ENCODE data around the gene NUP153.
"Not testable (repeated sequence)": the region's sequence is repeated elsewhere in the genome, so short reads cannot be mapped to it uniquely, and the experiment has no call there.

The NUP153 gene

DNA sequence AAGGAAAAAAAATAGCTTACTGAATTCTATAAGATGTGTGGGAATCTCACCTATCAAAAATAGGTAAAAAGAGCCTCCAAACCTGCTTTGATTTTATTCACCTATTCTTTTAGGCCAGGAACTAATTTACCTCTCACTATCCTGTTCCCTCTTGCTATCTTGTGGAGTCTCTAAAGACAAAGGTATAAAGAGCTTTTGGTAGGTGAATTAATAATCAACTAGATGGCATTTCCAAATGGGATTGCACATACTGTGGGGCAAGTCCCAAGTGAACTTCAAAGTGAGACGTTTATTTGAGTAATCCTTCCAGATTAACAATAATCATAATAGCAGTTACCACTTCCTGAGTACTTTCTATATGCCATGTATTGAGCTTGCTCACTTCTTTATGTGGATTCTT, 103.8 kb downstream of the NUP153 start:
- DNase-seq (ENCODE audit: low read depth in 3 of 3), result no peak

DNA sequence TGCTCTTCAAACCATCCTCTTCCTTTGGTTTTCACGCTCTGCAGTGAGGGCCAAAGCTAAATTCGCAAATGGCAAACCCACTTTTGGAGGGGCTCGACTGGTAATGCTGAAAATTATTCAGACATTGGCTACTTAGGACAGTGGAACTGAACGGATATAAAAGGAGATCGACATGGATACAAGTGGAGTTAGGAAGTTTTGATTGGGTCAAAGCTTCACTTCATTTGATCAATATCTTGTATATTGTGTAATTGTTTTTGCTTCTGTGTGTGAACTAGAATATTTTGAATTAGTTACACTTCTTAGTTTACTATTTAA, 105.4 kb downstream of the NUP153 start:
- no peak for DNase-seq (ENCODE audit: low read depth in 3 of 3)

DNA sequence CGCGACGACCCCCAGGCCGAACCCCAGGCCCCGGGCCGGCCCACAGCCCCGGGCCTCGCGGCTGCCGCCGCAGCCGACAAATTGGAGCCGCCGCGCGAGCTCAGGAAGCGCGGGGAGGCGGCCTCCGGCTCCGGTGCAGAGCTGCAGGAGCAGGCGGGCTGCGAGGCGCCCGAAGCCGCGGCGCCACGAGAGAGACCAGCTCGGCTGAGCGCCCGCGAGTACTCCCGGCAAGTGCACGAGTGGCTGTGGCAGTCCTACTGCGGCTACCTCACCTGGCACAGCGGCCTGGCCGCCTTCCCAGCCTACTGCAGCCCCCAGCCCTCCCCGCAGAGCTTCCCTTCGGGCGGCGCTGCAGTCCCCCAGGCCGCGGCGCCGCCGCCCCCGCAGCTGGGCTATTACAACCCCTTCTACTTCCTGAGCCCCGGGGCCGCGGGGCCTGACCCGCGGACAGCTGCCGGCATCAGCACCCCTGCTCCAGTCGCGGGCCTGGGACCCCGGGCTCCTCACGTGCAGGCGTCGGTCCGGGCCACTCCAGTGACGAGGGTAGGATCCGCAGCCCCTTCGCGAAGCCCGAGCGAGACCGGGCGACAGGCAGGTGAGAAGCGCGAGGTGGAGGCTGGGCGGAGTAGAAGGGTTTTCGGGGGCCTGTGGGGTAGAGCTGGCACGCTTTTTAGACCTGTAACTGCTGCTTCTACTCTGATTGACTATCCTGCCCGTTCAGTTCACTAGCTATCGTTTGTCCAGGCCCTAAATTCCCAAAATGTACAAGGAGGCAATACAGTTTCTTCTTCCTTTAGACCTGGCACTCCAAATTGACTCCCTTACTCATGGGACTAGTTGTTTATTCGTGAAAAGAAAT, 106.0 kb downstream of the NUP153 start:
- peak in 2 of 3 experiments; percentile 15 to 34 for DNase-seq (ENCODE audit: low read depth in 3 of 3)

DNA sequence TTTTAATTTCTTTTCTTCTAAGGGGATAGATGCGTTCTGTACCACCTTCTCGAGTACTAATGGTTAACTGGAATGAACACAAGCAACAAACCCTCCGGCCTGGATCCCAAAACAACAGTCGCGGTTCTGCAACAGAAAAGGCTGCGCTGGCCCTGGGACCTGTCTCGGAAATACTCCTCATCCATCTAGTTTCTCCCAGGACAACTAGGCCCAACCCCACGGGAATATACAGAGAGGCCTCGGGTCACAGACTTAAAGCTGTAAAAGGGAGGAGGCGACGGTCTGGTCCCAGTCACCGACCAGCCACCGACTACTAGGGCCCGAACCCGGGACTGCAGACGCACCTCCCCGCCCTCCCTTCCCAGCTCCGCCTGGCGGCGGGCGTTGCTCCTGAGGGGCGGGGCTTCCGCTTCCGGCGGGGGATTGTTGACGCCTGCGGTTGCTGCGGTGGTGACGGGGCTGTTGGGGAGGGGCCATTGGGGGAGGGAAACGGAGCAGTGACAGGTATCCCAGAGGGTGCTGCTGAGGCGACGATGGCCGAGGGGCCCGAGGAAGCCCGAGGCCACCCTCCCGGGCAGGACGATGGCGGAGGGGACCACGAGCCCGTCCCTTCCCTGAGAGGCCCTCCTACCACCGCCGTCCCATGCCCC, 106.7 kb downstream of the NUP153 start, which contains the start of gene FAM8A1:
TSS of gene FAM8A1 (plus strand) at position 426 of the 650 bp plus-strand sequence. CDS start at position 534, 108 bp downstream.
- peak; percentile 91 to 92 (median 91) for DNase-seq (ENCODE audit: low read depth in 3 of 3)

DNA sequence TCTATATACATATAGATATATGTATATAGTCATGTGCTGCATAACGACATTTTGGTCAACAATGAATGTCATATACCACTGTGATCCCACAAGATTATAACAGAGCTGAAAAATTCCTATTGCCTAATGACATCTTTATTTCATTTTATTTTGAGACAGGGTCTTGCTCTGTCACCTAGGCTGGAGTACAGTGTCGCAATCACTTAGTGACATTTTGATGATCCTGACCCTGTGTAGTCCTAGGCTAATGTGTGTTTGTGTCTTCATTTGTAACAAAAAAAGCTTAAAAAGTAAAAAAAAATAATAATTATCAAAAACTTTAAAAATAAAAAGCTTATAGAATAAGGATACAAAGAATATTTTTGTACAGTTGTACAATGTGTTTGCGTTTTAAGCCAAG, 110.6 kb downstream of the NUP153 start:
- no peak for DNase-seq (ENCODE audit: low read depth in 3 of 3)

DNA sequence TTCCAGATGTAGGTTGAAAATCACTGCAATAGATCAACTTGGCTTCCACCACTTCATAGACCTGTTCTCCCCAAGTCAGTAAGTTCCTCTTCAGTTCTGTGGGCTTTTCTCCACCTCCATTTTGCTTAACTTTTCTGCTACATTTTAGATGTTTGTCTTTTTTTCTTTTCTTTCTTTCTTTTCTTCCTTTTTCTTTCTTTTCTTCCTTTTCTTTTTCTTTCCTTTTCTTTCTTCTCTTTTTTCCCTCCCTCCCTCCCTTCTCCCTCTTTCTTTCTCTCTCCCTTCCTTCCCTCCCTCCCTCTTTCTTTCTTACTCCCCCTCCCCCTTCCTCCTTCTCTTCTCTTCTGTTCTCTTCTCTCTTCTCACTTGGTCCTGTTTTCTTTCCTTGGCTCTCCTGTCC, 113.5 kb downstream of the NUP153 start:
- DNase-seq (ENCODE audit: low read depth in 3 of 3), result no peak

DNA sequence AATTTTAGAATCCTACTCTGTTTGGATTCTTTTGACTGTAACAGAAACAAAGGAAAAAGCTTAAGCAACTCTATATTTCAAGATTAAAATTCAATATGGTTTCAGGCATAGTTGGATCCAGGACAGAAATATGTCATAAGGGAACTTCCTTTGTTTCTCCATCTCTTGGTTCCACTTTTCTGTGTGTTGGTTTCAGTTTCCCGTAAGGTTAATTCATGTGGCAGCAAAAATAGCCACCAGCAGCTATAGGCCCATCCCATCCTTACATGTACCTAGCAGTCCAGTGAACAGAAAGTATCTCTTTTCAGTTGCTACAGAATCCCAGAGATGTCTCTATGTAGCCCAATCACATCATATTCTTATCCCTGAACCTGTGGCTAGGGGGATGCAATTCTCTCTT, 115.4 kb downstream of the NUP153 start:
- no peak for DNase-seq (ENCODE audit: low read depth in 3 of 3)

DNA sequence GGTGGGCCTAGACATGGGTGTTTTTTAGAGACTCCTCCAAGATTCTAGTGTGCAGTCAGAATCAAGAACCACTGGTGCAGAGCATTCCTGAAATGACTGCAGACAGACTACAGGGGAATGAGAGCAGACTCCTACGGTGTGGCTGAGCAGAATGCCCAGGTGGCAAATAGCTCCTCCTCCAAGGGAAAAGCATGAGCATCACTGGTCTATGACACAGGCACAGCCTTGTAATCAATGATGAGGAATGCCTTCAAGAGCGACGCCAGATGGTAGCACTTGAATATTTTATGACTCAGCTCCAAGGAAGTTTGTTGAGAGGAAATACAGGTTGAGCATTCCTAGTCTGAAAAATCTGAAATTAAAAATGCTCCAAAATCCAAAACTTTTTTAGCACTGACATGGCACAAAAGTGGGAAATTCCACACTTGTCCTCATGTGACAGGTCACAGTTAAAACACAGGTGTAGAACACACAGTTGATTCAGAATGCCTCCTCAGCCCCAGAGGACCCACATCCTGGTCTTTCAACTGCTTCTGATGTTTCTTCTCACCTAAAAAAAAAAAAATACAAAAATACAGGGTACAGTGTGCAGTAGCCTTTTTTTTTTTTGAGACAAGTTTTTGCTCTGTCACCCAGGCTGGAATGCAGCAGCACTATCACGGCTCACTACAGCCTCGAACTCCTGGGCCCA, 117.2 kb downstream of the NUP153 start:
- DNase-seq (ENCODE audit: low read depth in 3 of 3), result no peak

DNA sequence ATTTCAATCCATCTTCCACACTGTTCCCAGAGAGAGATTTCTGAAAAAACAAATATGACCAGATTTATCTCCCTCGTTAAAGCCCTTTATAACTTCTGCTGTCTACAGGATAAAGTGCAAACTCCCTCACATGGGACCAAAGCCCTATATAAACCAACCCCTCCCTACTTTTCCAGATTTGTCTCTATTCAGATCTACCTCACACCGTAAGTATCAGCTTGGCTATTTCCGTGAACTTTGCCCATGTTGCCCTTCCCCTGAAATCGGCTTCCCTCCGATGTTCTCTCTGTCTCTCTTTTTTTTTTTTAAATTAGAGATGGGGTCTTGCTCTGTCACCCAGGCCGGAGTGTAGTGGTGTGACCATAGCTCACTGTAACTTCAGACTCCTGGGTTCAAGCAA, 118.7 kb downstream of the NUP153 start:
- no peak for DNase-seq (ENCODE audit: low read depth in 3 of 3)

DNA sequence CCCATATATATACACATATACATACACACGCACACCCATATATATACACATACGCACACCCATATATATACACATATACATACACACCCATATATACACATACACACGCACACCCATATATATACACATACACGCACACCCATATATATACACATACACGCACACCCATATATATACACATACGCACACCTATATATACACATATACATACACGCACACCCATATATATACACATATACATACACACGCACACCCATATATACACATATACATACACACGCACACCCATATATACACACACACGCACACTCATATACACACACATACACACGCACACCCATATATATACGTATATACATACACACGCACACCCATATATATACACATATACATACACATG, 120.1 kb downstream of the NUP153 start:
- DNase-seq (ENCODE audit: low read depth in 3 of 3), result not testable (repeated sequence)

DNA sequence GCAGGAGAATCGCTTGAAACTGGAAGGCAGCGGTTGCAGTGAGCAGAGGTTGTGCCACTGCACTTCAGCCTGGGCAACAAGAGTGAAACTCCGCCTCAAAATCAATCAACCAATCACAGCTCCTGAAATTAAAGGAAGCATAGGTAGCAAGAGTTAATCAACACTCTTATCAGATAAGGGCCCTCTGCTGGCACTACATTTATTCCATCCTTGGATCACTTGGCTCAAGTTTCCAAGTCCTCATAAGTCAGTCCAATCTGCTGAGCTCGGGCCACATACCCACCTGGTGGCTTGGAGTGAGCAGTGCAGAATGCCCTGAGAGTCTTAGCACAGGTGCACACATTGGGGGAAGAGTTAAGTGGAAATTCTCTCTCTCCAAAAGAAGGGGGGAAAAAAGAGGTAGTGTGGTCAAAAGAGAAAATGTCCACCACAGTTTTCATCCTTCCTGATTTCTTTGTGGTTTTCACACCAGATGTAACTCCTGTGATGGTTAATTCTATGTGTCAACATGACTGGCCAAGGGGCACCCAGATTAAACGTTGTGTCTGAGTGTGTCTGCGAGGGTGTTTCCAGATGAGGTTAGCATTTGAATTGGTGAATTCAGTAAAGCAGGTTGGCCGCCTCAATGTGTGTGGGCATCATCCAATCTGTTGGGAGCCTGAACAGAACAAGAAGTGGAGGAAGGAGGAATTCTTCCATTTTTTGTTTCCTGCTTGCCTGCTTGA, 120.8 kb downstream of the NUP153 start:
- no peak for DNase-seq (ENCODE audit: low read depth in 3 of 3)

DNA sequence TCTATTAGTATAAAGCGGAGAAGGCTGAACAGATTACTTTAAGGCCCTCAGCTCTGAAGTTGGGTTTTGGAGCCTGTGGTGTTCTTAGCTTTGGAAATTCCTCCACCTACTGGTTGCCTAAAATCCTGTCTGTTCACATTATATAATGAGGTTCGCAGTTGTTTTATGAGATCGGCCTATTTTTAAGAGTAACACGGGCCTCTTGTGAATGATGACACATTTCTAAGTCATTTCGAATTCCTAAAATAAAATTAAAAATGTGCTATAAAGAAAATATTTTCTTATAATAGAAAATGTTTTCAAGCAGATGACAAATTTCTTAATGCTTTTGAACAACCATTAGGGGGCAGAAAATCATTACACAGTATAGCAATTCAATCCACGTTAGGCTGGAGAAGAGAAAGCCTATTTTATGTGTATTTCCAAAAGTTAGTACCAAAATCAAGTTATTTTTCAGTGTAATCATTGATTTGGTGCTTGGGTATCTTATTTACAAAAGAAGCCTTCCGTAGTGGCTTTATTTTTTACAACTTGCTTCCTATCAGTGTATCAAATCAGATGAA, 122.4 kb downstream of the NUP153 start:
- no peak for DNase-seq (ENCODE audit: low read depth in 3 of 3)

DNA sequence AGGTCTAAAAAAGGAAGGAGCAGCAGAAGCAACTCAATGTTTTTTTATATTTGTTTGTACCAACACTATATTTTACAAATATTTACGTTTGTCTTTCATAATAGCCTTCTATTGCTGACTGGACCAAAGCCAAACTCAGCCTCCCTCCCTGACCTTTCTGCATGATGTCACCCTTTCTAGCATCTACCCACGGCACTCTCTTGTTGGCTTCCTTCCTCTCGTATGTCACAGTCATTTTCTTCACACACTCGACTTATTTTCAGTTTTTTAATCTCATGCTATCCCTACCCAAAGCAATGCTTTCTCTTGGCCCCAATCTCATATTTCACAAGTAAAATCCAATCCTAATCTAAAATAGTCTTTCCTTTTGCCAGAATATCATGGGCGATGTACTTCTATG, 122.9 kb downstream of the NUP153 start:
- DNase-seq (ENCODE audit: low read depth in 3 of 3), result no peak

DNA sequence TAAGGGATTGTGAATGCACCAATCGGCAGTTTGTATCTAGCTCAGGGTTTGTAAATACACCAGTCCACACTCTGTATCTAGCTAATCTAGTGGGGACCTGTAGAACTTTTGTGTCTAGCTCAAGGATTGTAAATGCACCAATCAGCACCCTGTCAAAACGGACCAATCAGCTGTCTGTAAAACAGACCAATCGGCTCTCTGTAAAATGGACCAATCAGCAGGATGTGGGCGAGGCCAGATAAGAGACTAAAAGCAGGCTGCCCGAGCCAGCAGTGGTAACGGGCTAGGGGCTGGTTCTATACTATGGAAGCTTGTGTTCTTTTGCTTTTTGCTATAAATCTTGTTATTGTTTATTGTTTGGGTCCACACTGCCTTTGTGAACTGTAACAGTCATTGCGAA, 125.4 kb downstream of the NUP153 start:
- DNase-seq (ENCODE audit: low read depth in 3 of 3), result not testable (repeated sequence)

DNA sequence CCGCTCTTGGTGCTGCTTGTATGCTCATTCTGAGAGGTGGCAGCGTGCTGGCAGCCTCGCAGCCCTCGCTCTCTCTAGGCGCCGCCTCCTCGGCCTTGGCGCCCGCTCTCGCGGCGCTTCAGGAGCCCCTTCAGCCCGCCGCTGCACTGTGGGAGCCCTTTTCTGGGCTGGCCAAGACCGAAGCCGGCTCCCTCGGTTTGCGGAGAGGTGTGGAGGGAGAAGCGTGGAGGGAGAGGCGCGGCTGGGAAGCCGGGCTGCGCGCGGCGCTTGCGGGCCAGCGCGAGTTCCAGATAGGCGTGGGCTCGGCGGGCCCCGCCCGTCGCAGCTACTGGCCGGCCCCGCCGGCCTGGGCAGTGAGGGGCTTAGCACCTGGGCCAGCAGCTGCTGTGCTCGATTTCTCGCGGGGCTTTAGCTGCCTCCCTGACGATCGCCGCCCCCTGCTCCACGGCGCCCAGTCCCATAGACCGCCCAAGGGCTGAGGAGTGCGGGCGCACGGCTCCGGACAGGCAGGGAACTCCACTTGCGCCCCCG, 126.1 kb downstream of the NUP153 start:
- DNase-seq (ENCODE audit: low read depth in 3 of 3), result peak in 1 of 3 experiments; percentile 17

DNA sequence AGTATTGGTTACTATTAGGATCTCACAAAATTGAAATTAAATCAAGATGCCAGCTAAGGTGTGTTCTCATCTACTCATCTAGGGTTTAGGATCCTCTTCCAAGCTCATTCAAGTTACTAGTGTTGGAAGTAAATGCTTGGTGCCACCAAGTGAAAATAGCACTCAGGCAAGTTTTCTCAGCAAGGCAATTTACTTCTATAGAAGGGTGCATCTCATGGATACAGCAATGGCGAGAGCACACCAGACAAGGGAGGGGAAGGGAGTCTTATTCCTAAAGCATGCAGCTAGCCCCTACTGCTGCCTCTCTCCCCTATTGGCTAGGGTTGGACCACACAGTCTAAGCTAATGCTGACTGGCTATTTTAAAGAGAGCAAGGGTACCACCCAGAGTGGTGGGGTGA, 129.7 kb downstream of the NUP153 start:
- no peak for DNase-seq (ENCODE audit: low read depth in 3 of 3)

DNA sequence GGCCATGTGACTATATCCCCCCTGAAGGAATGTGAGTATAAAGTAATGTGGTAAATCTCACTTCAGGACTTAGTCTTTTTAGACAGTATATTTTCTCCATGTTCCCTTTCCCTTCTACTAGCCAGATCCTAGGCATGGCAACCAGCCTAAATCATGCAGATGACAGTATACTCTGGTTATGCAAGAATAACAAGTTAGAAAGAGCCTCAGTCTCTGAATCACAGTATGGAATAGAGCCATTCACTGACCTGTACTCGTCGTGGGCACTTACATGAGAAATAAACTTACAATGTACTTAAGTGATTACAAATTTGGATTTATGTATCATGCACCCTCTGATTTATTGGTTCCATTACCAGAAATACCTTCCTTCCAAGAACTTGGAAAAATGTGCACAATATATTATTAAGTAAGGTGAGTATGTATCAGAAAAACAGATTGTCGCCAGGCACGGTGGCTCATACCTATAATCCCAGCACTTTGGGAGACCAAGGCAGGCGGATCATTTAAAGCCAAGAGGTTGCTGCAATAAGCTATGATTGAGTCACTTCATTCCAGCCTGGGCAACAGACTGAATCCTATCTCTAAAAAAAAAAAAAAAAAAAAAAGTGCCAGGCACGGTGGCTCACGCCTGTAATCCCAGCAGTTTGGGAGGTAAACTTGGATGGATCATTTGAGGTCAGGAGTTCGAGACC, 131.7 kb downstream of the NUP153 start:
- no peak for DNase-seq (ENCODE audit: low read depth in 3 of 3)

DNA sequence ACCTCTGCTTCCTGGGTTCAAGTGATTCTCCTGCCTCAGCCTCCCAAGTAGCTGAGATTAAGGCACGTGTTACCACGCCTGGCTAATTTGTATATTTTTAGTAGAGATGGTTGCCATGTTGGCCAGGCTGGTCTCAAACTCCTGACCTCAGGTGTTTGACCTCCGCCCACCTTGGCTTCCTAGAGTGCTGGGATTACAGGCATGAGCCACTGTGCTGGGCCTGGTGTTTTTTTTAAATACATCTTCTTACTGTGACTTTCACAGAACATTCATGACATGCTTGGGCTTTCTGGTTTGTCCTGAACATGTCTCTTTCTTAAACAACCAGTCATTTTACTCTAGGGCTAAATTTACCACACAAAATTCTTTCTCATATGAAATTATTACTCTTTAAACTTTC, 141.3 kb downstream of the NUP153 start:
- DNase-seq (ENCODE audit: low read depth in 3 of 3), result no peak

Data from stimulated activated CD4-positive, alpha-beta T cell treated with anti-CD3 and anti-CD28 coated beads, TNF-alpha, amount 100 ng/mL, for 4 hours (primary cell).